ENCODE measurements around the gene SCN2B.

The SCN2B gene

DNA sequence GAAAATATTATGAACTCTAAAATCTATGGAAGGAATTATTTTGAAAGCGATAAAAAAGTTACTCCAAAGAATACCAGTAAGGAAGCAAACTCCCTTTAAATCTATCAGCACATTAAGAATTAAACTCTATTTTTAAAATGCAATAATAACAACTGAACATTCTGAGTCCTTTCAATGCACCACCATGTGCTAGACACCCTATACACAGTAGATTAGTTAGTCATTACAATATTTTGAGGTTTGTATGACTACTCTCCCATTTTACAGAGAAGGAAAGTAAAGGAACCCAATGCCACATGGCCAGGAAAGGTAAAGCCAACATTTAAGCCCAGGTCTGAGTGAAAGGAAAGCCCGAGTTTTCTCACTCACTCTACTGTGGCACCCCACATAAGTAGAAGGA, 30.6 kb upstream of the SCN2B start:
- TF ChIP-seq CTCF (IDR thresholded peaks at IDR 0.05; ENCODE audit: insufficient read depth, missing control alignments): no peak
- no peak for DNase-seq (ENCODE audit: insufficient read length, low spot score)
- no peak for FAIRE-seq

DNA sequence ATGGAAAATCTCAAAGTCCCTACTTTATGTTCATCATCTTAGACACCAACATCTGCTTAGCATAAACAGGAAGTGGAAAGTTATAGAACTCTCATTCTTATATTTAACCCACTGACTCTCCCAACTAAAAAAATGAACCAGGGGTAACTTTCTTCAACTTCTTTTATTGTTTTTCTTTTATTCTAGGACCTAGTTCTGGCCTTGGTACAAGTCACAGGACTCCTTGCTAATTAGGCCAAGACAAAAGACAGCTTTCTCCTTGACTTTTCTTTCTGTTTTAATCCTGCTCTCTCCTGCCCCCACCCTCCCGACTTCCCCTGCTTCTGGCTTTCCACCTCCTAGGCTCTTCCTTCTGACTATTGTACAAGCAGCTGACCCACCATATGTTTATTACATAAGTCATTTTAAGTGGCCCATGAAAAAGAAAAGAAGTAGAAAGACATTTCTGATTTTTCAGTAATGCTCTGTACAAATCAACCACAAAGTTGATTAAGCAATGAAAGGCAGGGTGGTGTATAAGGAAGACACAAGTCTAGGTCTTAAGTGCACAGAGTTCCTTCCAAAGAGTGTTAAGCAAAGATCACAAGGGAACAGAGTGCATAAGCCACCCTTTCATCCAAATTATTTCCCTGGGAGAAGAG, 30.1 kb upstream of the SCN2B start:
- TF ChIP-seq CTCF (IDR thresholded peaks at IDR 0.05; ENCODE audit: insufficient read depth, missing control alignments): no peak
- DNase-seq (ENCODE audit: insufficient read length, low spot score) (no peak), FAIRE-seq (no peak)

DNA sequence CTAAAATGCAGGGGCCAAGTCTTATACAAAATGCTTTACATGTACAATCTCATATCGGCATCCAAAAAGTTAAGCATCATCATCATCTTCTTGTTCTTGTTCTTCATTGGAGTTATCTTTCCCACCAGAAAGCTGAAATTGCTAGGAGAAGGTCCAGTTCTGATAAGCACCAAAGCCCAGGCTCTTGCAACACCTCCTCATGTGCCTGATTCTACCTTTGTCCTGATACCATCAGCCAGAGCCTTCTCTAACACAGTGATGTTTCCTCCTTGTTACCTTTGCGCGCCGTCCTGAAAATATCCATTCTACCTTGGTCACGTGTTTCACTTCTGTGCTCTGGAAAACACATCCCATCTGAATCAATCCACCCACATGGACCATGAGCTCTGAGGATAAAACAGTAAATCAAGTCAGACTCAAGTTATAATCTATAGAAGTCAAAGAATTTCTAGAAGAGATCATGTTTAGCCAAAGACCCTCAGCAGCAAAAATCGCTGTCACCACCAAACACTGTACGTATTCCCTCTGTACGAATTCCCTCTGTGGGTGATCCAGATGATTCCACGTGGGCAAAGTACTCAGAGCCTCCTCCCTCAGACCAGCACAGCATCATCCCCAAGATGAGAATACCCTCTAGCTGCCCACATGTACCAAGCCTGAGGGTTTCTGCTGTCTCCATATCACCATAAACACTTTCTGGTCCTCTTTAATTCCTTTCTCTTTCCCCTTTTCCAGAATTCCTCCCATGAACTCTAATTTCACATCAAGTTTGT, 29.4 kb upstream of the SCN2B start:
- FAIRE-seq (no peak), DNase-seq (ENCODE audit: insufficient read length, low spot score) (no peak)
- TF ChIP-seq CTCF (IDR thresholded peaks at IDR 0.05; ENCODE audit: insufficient read depth, missing control alignments): no peak

DNA sequence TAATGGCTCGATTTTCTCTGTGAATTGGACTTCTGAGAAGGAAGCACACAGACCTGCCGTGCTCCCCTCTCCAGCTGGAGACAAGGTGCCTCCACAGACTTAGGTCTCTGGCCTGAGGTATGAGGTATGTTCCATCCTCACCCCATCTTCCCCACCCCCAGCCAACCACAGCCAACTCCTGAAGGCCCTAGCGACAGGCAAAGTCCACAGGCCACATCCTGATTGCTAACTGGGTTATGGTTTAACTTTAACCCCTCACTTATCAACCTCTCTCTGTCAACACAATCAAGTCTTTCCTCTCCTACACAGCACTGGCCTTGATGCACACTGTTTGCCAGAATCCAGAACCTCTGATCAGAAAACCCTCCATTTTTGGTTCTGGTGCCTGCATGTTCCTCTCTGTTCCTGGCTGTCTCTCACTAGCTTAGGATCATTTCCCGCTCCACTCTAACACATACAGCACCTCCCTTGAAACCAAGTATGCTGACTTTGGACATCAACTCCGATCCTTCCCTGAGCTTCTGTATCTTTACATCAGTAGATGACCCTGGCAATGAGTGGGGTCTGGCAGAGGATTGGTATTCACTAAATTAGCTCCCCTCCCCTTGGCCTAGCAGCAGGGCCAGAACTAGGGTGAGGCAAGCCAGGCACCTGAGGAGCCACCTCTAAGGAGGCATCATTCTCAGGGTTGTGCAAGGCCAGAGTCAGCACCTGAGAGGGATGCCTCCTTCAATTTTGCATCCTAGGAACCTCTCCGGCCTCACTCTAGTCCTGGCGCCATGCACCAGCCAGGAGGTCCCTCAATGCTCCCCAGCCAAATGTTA, 26.4 kb upstream of the SCN2B start:
- FAIRE-seq (no peak), DNase-seq (ENCODE audit: insufficient read length, low spot score) (no peak)

GRCh38 chr11:118201966-118202365, 25.5 kb upstream of the SCN2B start:
- no peak for TF ChIP-seq CTCF (IDR thresholded peaks at IDR 0.05; ENCODE audit: insufficient read depth, missing control alignments)
- DNase-seq (ENCODE audit: insufficient read length, low spot score): no peak
- FAIRE-seq: no peak

More for the DNA sequence above, 26.4 kb upstream of the SCN2B start:
- TF ChIP-seq CTCF (IDR thresholded peaks at IDR 0.05; ENCODE audit: insufficient read depth, missing control alignments): no peak

DNA sequence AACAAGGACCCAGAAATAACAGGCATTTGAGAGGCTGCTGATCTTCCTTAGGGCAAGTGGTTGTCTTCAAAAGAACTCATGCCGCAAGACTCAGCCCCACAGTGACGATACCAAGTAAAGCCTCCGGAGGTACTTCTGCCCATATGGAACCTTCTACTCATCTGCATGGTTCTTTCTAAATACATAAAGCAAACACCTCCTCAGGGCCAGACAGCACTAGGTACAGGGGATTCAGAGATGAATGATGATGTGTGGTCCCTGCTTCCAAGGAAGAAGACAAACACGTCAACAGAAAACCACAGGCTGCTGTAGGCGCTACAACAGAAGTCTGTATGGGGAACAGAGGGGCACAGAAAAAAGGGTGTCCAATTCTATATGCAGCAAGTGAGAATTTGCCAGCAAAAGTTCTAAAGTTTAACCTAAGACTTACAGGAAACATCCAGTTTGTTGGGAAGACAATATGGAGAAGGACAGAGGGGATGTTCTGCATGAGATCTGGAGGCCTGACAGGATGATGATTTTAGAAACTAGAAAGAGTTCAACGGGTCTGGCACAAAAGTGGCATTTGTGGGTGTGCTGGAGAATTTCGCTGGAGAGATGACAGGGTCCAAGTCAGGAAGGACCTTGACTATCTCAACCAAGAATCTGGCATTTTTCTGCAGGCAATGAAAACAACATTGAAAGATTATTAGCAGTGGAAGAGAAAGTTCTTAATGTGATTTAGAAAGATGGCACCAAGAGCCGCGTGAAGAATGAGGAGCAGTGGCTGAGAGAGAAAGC, 24.7 kb upstream of the SCN2B start:
- no peak for DNase-seq (ENCODE audit: insufficient read length, low spot score)
- no peak for FAIRE-seq

More for the DNA sequence above, 24.7 kb upstream of the SCN2B start:
- no peak for TF ChIP-seq CTCF (IDR thresholded peaks at IDR 0.05; ENCODE audit: insufficient read depth, missing control alignments)
